Measurements from ENCODE around the gene B3GAT1.

- TF ChIP-seq, protein P1, sequence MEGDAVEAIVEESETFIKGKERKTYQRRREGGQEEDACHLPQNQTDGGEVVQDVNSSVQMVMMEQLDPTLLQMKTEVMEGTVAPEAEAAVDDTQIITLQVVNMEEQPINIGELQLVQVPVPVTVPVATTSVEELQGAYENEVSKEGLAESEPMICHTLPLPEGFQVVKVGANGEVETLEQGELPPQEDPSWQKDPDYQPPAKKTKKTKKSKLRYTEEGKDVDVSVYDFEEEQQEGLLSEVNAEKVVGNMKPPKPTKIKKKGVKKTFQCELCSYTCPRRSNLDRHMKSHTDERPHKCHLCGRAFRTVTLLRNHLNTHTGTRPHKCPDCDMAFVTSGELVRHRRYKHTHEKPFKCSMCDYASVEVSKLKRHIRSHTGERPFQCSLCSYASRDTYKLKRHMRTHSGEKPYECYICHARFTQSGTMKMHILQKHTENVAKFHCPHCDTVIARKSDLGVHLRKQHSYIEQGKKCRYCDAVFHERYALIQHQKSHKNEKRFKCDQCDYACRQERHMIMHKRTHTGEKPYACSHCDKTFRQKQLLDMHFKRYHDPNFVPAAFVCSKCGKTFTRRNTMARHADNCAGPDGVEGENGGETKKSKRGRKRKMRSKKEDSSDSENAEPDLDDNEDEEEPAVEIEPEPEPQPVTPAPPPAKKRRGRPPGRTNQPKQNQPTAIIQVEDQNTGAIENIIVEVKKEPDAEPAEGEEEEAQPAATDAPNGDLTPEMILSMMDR (conservative IDR thresholded peaks at IDR 0.05; ENCODE audit: low read depth, low read length): no peak
- no peak for TF ChIP-seq EZH2 (IDR thresholded peaks at IDR 0.05; ENCODE audit: borderline replicate concordance, low read depth, low read length, poor library complexity, severe bottlenecking)
Observed at GRCh38 chr11:134425816-134426536, 13.9 kb upstream of the B3GAT1 start.

Data from A673 (cell line).